Trophoblast cell (in vitro differentiated cells and primary cell): ENCODE data around the gene ANKS1B.

Source experiments
- DNase-seq, 2 donors: peaks; one replicate each; pipeline ENCODE4 v3.0.0-alpha.2; 2016
- H2AFZ ChIP-seq: 2 replicates; pipeline ENCODE4 v1.6.1; 2013; ENCODE audit warnings: low read length, moderate library complexity, mild to moderate bottlenecking; ENCODE audit not compliant: insufficient read depth, poor library complexity
- H2AK5ac ChIP-seq: 2 replicates; pipeline ENCODE4 v1.6.1; 2013; ENCODE audit warnings: mild to moderate bottlenecking, low read length
- H2BK120ac ChIP-seq: 2 replicates; pipeline ENCODE4 v1.6.1; 2013; ENCODE audit warnings: low read length, mild to moderate bottlenecking, moderate library complexity; ENCODE audit not compliant: insufficient read depth, poor library complexity
- H2BK12ac ChIP-seq: 2 replicates; pipeline ENCODE4 v1.6.1; 2013; ENCODE audit warnings: mild to moderate bottlenecking, low read length, moderate library complexity
- H2BK5ac ChIP-seq: 2 replicates; pipeline ENCODE4 v1.6.1; 2013; ENCODE audit warnings: low read length, low read depth, moderate library complexity, mild to moderate bottlenecking; ENCODE audit not compliant: poor library complexity
- H3K14ac ChIP-seq: 2 replicates; pipeline ENCODE4 v1.6.1; 2013; ENCODE audit warnings: mild to moderate bottlenecking, low read length
- H3K18ac ChIP-seq: 2 replicates; pipeline ENCODE4 v1.6.1; 2013; ENCODE audit warnings: mild to moderate bottlenecking, low read length
- H3K23ac ChIP-seq: 2 replicates; pipeline ENCODE4 v1.6.1; 2013; ENCODE audit warnings: low read length
- H3K27ac ChIP-seq: 2 replicates; pipeline ENCODE4 v1.5.1; 2013; ENCODE audit warnings: low read depth, mild to moderate bottlenecking, inconsistent platforms, low read length, moderate library complexity
- H3K27me3 ChIP-seq: 2 replicates; pipeline ENCODE4 v1.6.1; 2013; ENCODE audit warnings: inconsistent platforms, mild to moderate bottlenecking, low read length, moderate library complexity; ENCODE audit not compliant: insufficient read depth
- H3K36me3 ChIP-seq, 2 experiments: 1 replicate in 1 of 2; 2 replicates in 1 of 2; pipeline ENCODE4 v1.6.1; 2013; ENCODE audit warnings: low read length in 2 of 2, mild to moderate bottlenecking in 2 of 2, moderate library complexity in 1 of 2; ENCODE audit not compliant: insufficient read depth in 2 of 2, control insufficient read depth in 1 of 2
- H3K4ac ChIP-seq: 2 replicates; pipeline ENCODE4 v1.6.1; 2013; ENCODE audit warnings: low read depth, mild to moderate bottlenecking, low read length, moderate library complexity
- H3K4me1 ChIP-seq, 2 experiments: 1 replicate in 1 of 2; 2 replicates in 1 of 2; pipeline ENCODE4 v1.6.1; 2013; ENCODE audit warnings: low read length in 2 of 2, mild to moderate bottlenecking in 2 of 2, moderate library complexity in 1 of 2; ENCODE audit not compliant: insufficient read depth in 2 of 2, control insufficient read depth in 1 of 2
- H3K4me2 ChIP-seq: 2 replicates; pipeline ENCODE4 v1.6.1; 2013; ENCODE audit warnings: inconsistent platforms, mild to moderate bottlenecking, low read length, moderate library complexity
- H3K4me3 ChIP-seq: 2 replicates; pipeline ENCODE4 v1.5.1; 2013; ENCODE audit warnings: mild to moderate bottlenecking, low read depth, low read length, inconsistent platforms
- H3K79me1 ChIP-seq: one replicate; pipeline ENCODE4 v1.6.1; 2013; ENCODE audit warnings: low read length
- H3K79me2 ChIP-seq: 2 replicates; pipeline ENCODE4 v1.6.1; 2013; ENCODE audit warnings: low read length, mild to moderate bottlenecking; ENCODE audit not compliant: control insufficient read depth, insufficient read depth, poor library complexity
- H3K9ac ChIP-seq: 2 replicates; pipeline ENCODE4 v1.6.1; 2013; ENCODE audit warnings: mild to moderate bottlenecking, low read length
- H3K9me3 ChIP-seq: 2 replicates; pipeline ENCODE4 v1.6.1; 2013; ENCODE audit warnings: low read depth, mild to moderate bottlenecking, control low read depth, inconsistent platforms, low read length; ENCODE audit not compliant: insufficient read depth
- H4K12ac ChIP-seq: 2 replicates; pipeline ENCODE4 v1.6.1; 2013; ENCODE audit warnings: low read depth, mild to moderate bottlenecking, low read length, moderate library complexity
- H4K8ac ChIP-seq: 2 replicates; pipeline ENCODE4 v1.6.1; 2013; ENCODE audit warnings: low read depth, mild to moderate bottlenecking, low read length, moderate library complexity
- H4K91ac ChIP-seq: one replicate; pipeline ENCODE4 v1.6.1; 2013; ENCODE audit warnings: low read depth, mild to moderate bottlenecking, low read length, moderate library complexity
- WGBS: extraction: QIAGEN DNeasy Blood & Tissue Kit; methylation state at CpG from one replicate; pipeline ENCODE4 v1.1.7; 2013; ENCODE audit warnings: missing lambda C conversion rate; ENCODE audit not compliant: insufficient read length, insufficient coverage; ENCODE audit errors: extremely low coverage; 5-methylcytosine and 5-hydroxymethylcytosine counted together

The ANKS1B gene

GRCh38 chr12:99020871-99021270, 963.9 kb downstream of the ANKS1B start:
- no peak overlapping the region for H3K4ac ChIP-seq
- no peak overlapping the region for H3K9ac ChIP-seq
- H4K8ac ChIP-seq: no peak overlapping the region
- no peaks in the 10 kb centered on the region for H3K79me2 ChIP-seq
- no peak for DNase-seq
- no peak overlapping the region for H4K12ac ChIP-seq
- H3K9me3 ChIP-seq: no peaks in the 10 kb centered on the region
- H3K27me3 ChIP-seq: no peaks in the 10 kb centered on the region
- no peak overlapping the region for H2BK120ac ChIP-seq
- H2BK5ac ChIP-seq: no peak overlapping the region
- H3K4me3 ChIP-seq: no peak overlapping the region
- H2AFZ ChIP-seq: no peak overlapping the region
- no peak overlapping the region for H2AK5ac ChIP-seq
- no peaks in the 10 kb centered on the region for H3K4me1 ChIP-seq
- no peak overlapping the region for H3K18ac ChIP-seq
- no peak overlapping the region for H4K91ac ChIP-seq
- no peak overlapping the region for H3K4me2 ChIP-seq
- no peak overlapping the region for H2BK12ac ChIP-seq
- no peak overlapping the region for H3K27ac ChIP-seq
- no peaks in the 10 kb centered on the region for H3K36me3 ChIP-seq
- H3K14ac ChIP-seq: no peak overlapping the region
- H3K23ac ChIP-seq: no peak overlapping the region
- WGBS: no CpG with 5 or more reads among the region's 1 CpG
- no peaks in the 10 kb centered on the region for H3K79me1 ChIP-seq

- H3K36me3 ChIP-seq: no peaks in the 10 kb centered on the region
- H3K4me1 ChIP-seq: no peaks in the 10 kb centered on the region
- no peak overlapping the region for H2AK5ac ChIP-seq
- no peak overlapping the region for H2BK5ac ChIP-seq
- H3K4me2 ChIP-seq: no peak overlapping the region
- no peak overlapping the region for H2BK120ac ChIP-seq
- H3K27ac ChIP-seq: no peak overlapping the region
- no peak overlapping the region for H3K9ac ChIP-seq
- no peak overlapping the region for H4K8ac ChIP-seq
- H3K79me2 ChIP-seq: no peaks in the 10 kb centered on the region
- no peak for DNase-seq
- no peak overlapping the region for H3K14ac ChIP-seq
- no peak overlapping the region for H4K91ac ChIP-seq
- no peaks in the 10 kb centered on the region for H3K79me1 ChIP-seq
- no peak overlapping the region for H3K4me3 ChIP-seq
- no peak overlapping the region for H3K23ac ChIP-seq
- H3K9me3 ChIP-seq: no peaks in the 10 kb centered on the region
- no peak overlapping the region for H3K4ac ChIP-seq
- no peak overlapping the region for H4K12ac ChIP-seq
- no peak overlapping the region for H2BK12ac ChIP-seq
- H3K18ac ChIP-seq: no peak overlapping the region
- no peak overlapping the region for H2AFZ ChIP-seq
- H3K27me3 ChIP-seq: no peaks in the 10 kb centered on the region
Observed at GRCh38 chr12:99019798-99020197, 964.9 kb downstream of the ANKS1B start.

GRCh38 chr12:99017971-99018370, 966.8 kb downstream of the ANKS1B start:
- H3K4ac ChIP-seq: no peak overlapping the region

GRCh38 chr12:99009654-99010296, 975.0 kb downstream of the ANKS1B start:
- Histone ChIP-seq H3K4me2 (no peak overlapping the region), H2AFZ (no peak overlapping the region), H3K4me3 (no peak overlapping the region), H3K79me1 (no peaks in the 10 kb centered on the region), H3K27ac (no peak overlapping the region), H3K27me3 (no peaks in the 10 kb centered on the region), H3K36me3 (no peaks in the 10 kb centered on the region), H3K79me2 (no peaks in the 10 kb centered on the region), H2BK5ac (no peak overlapping the region), H3K23ac (no peak overlapping the region), H3K14ac (no peak overlapping the region), H2BK120ac (no peak overlapping the region), H4K12ac (no peak overlapping the region), H3K9ac (no peak overlapping the region), H4K8ac (no peak overlapping the region), H4K91ac (no peak overlapping the region), H3K4me1 (no peaks in the 10 kb centered on the region), H3K9me3 (no peaks in the 10 kb centered on the region), H2AK5ac (no peak overlapping the region), H3K18ac (no peak overlapping the region), H2BK12ac (no peak overlapping the region), H3K4ac (no peak overlapping the region)
- no CpG with 5 or more reads among the region's 3 CpGs for WGBS
- DNase-seq: no peak

More at GRCh38 chr12:99017971-99018370, 966.8 kb downstream of the ANKS1B start:
- Histone ChIP-seq H3K79me2 (no peaks in the 10 kb centered on the region), H3K36me3 (no peaks in the 10 kb centered on the region), H3K4me3 (no peak overlapping the region), H3K14ac (no peak overlapping the region), H3K4me2 (no peak overlapping the region), H2BK5ac (no peak overlapping the region), H3K4me1 (no peaks in the 10 kb centered on the region), H3K27me3 (no peaks in the 10 kb centered on the region), H3K18ac (no peak overlapping the region), H2BK12ac (no peak overlapping the region), H3K9me3 (no peaks in the 10 kb centered on the region), H4K91ac (no peak overlapping the region), H2AFZ (no peak overlapping the region), H4K8ac (no peak overlapping the region), H2AK5ac (no peak overlapping the region), H3K79me1 (no peaks in the 10 kb centered on the region), H4K12ac (no peak overlapping the region), H2BK120ac (no peak overlapping the region), H3K27ac (no peak overlapping the region), H3K9ac (no peak overlapping the region), H3K23ac (no peak overlapping the region)
- WGBS: no CpG with 5 or more reads among the region's 2 CpGs
- no peak for DNase-seq
